WTC11 (cell line): ENCODE data around the gene MICA. TPM values are rescaled to one million over a fixed set of nuclear protein-coding genes. Genes with fewer than 3 reads are reported as not detected.

Experiments
- ATAC-seq: fragments of 200-7000 bp; cut with Tn5 transposase; 2 replicates; pipeline ENCODE4 v1.10.0; 2021; ENCODE audit warnings: mild to moderate bottlenecking, moderate library complexity
- CTCF ChIA-PET: fragments of 300-600 bp; sonication (Branson Sonifier 250); formaldehyde crosslinking; loops from one replicate; lab custom pipeline; 2021; ENCODE audit warnings: antibody characterized with exemption; lab: Charles Lee
- POLR2A ChIA-PET: fragments of 350-600 bp; sonication (Branson Sonifier 250); formaldehyde crosslinking; loops from one replicate; lab custom pipeline; 2021; ENCODE audit warnings: antibody characterized with exemption; lab: Charles Lee
- DNase-seq: peaks from one replicate; pipeline ENCODE4 v3.0.0; 2021; ENCODE audit warnings: low spot score
- H3K27ac Mint-ChIP-seq: 2 replicates; pipeline ENCODE4 v1.8.0; 2021; ENCODE audit warnings: mixed read lengths
- H3K27me3 Mint-ChIP-seq: 2 replicates; pipeline ENCODE4 v1.8.0; 2021; ENCODE audit warnings: low read depth, mild to moderate bottlenecking, moderate library complexity, mixed read lengths
- H3K36me3 Mint-ChIP-seq: 2 replicates; pipeline ENCODE4 v1.8.0; 2021; ENCODE audit warnings: mixed read lengths
- H3K4me1 Mint-ChIP-seq: 2 replicates; pipeline ENCODE4 v1.8.0; 2022; ENCODE audit warnings: mixed read lengths
- H3K4me3 Mint-ChIP-seq: 2 replicates; pipeline ENCODE4 v1.8.0; 2021; ENCODE audit warnings: mild to moderate bottlenecking, moderate library complexity, mixed read lengths
- H3K9me3 Mint-ChIP-seq: 2 replicates; pipeline ENCODE4 v1.8.0; 2021; ENCODE audit warnings: mixed read lengths
- AFF4 ChIP-seq: sonication (generic); formaldehyde crosslinking; IDR thresholded peaks from 2 replicates; pipeline ENCODE4 v1.8.1; 2023; ENCODE audit warnings: mild to moderate bottlenecking, missing genetic modification reagents, borderline replicate concordance
- ARID4B ChIP-seq: sonication (generic); formaldehyde crosslinking; IDR thresholded peaks from 2 replicates; pipeline ENCODE4 v1.8.0; 2023; ENCODE audit warnings: missing genetic modification reagents, mild to moderate bottlenecking, borderline replicate concordance
- CBFB ChIP-seq: sonication (generic); formaldehyde crosslinking; IDR thresholded peaks from 2 replicates; pipeline ENCODE4 v1.8.1; 2022; ENCODE audit warnings: mild to moderate bottlenecking, low read depth, missing genetic modification reagents
- ESRRA ChIP-seq: sonication (generic); formaldehyde crosslinking; IDR thresholded peaks from 2 replicates; pipeline ENCODE4 v1.8.1; 2022; ENCODE audit warnings: mild to moderate bottlenecking, missing genetic modification reagents, borderline replicate concordance
- FOXK1 ChIP-seq: sonication (generic); formaldehyde crosslinking; IDR thresholded peaks from 2 replicates; pipeline ENCODE4 v1.8.0; 2022; ENCODE audit warnings: mild to moderate bottlenecking, moderate library complexity, missing genetic modification reagents
- FOXP1 ChIP-seq: sonication (generic); formaldehyde crosslinking; IDR thresholded peaks from 2 replicates; pipeline ENCODE4 v1.8.0; 2022; ENCODE audit warnings: missing genetic modification reagents, mild to moderate bottlenecking, moderate library complexity, borderline replicate concordance
- FOXP4 ChIP-seq: sonication (generic); formaldehyde crosslinking; IDR thresholded peaks from 2 replicates; pipeline ENCODE4 v1.8.0; 2022; ENCODE audit warnings: mild to moderate bottlenecking, missing genetic modification reagents
- GTF2I ChIP-seq: fragments of 250-450 bp; sonication (Bioruptor Pico); conservative IDR thresholded peaks from 2 replicates; pipeline ENCODE4 v1.4.0; 2021; ENCODE audit warnings: mild to moderate bottlenecking
- IRF2 ChIP-seq: sonication (generic); formaldehyde crosslinking; IDR thresholded peaks from 2 replicates; pipeline ENCODE4 v1.8.0; 2022; ENCODE audit warnings: low read depth, missing genetic modification reagents, borderline replicate concordance
- MLX ChIP-seq: sonication (generic); formaldehyde crosslinking; IDR thresholded peaks from 2 replicates; pipeline ENCODE4 v1.8.1; 2023; ENCODE audit warnings: mild to moderate bottlenecking, missing genetic modification reagents, moderate library complexity
- NR3C1 ChIP-seq: sonication (generic); formaldehyde crosslinking; conservative IDR thresholded peaks from 2 replicates; pipeline ENCODE4 v1.8.1; 2023; ENCODE audit warnings: low read depth, mild to moderate bottlenecking, missing genetic modification reagents
- PRRX2 ChIP-seq: fragments of 250-450 bp; sonication (Bioruptor Pico); IDR thresholded peaks from 2 replicates; pipeline ENCODE4 v1.8.0; 2021; ENCODE audit warnings: mild to moderate bottlenecking
- RELA ChIP-seq: sonication (generic); formaldehyde crosslinking; IDR thresholded peaks from 2 replicates; pipeline ENCODE4 v1.8.1; 2022; ENCODE audit warnings: missing genetic modification reagents, mild to moderate bottlenecking, borderline replicate concordance
- SMAD4 ChIP-seq: sonication (generic); formaldehyde crosslinking; IDR thresholded peaks from 2 replicates; pipeline ENCODE4 v1.8.0; 2022; ENCODE audit warnings: mild to moderate bottlenecking, missing genetic modification reagents
- SOX15 ChIP-seq: fragments of 250-450 bp; sonication (Bioruptor Pico); IDR thresholded peaks from 2 replicates; pipeline ENCODE4 v1.9.0; 2021; ENCODE audit warnings: mild to moderate bottlenecking
- TCF7 ChIP-seq: sonication (generic); formaldehyde crosslinking; IDR thresholded peaks from 2 replicates; pipeline ENCODE4 v1.8.0; 2022; ENCODE audit warnings: mild to moderate bottlenecking, low read depth, missing genetic modification reagents, moderate library complexity
- TEAD1 ChIP-seq: sonication (generic); formaldehyde crosslinking; IDR thresholded peaks from 2 replicates; pipeline ENCODE4 v1.8.0; 2022; ENCODE audit warnings: mild to moderate bottlenecking, missing genetic modification reagents
- TEAD4 ChIP-seq: sonication (generic); formaldehyde crosslinking; IDR thresholded peaks from 2 replicates; pipeline ENCODE4 v1.8.0; 2022; ENCODE audit warnings: mild to moderate bottlenecking, missing genetic modification reagents
- ZBTB43 ChIP-seq: sonication (generic); formaldehyde crosslinking; IDR thresholded peaks from 2 replicates; pipeline ENCODE4 v1.8.1; 2023; ENCODE audit warnings: mild to moderate bottlenecking, missing genetic modification reagents
- ZMAT4 ChIP-seq: fragments of 250-450 bp; sonication (Bioruptor Pico); IDR thresholded peaks from 2 replicates; pipeline ENCODE4 v1.9.0; 2021; ENCODE audit warnings: mild to moderate bottlenecking
- ZNF232 ChIP-seq: sonication (generic); formaldehyde crosslinking; IDR thresholded peaks from 2 replicates; pipeline ENCODE4 v1.8.0; 2022; ENCODE audit warnings: mild to moderate bottlenecking, missing genetic modification reagents
- ZNF423 ChIP-seq: fragments of 250-450 bp; sonication (Bioruptor Pico); IDR thresholded peaks from 2 replicates; pipeline ENCODE4 v2.1.2; 2022; ENCODE audit warnings: mild to moderate bottlenecking, moderate library complexity
- ZSCAN18 ChIP-seq: fragments of 250-450 bp; sonication (Bioruptor Pico); IDR thresholded peaks from 2 replicates; pipeline ENCODE4 v2.1.2; 2022; ENCODE audit warnings: mild to moderate bottlenecking, moderate library complexity
- total RNA-seq: library from RNA; stranded (reverse); gene quantifications from 3 replicates; pipeline ENCODE4 v1.2.3, GENCODE V29; 2021

MICA gene
- total RNA-seq, 1 experiment from 2014 or later = 12.9 TPM

- ATAC-seq (no peak), DNase-seq (no peak)
- CTCF ChIA-PET = interaction anchor here (0.6 to 4.3 kb wide), 4 partner anchors 16 to 190 kb away, joined by 3 to 19 read pairs (median 4); no protein-coding TSS in a partner anchor
- no peak for TF ChIP-seq ZBTB43 (CRISPR knock-in tag)
- no peak for TF ChIP-seq IRF2
- TF ChIP-seq ARID4B (CRISPR knock-in tag) = no peak
- TF ChIP-seq MLX (CRISPR knock-in tag) = no peak
- no peak for TF ChIP-seq TEAD1 (CRISPR knock-in tag)
- TF ChIP-seq NR3C1 (CRISPR knock-in tag) = no peak
- no peak for TF ChIP-seq PRRX2 (CRISPR knock-in tag)
- TF ChIP-seq SMAD4 = no peak
- no peak for TF ChIP-seq FOXP4
- TF ChIP-seq TCF7 (CRISPR knock-in tag) = no peak
- TF ChIP-seq TEAD4 (CRISPR knock-in tag) = no peak
- TF ChIP-seq RELA (CRISPR knock-in tag) = no peak
- no peak for TF ChIP-seq ZNF423 (CRISPR knock-in tag)
- no peak for TF ChIP-seq ZNF232 (CRISPR knock-in tag)
- TF ChIP-seq ZSCAN18 (CRISPR knock-in tag) = no peak
- H3K36me3 Mint-ChIP-seq = no peaks in the 10 kb centered on the region
- no peak overlapping the region for H3K27ac Mint-ChIP-seq
- no peaks in the 10 kb centered on the region; the same call in 1 of the 2 replicates for H3K27me3 Mint-ChIP-seq
- H3K4me1 Mint-ChIP-seq = peaks cover 10% of the 10 kb centered on the region
- POLR2A ChIA-PET = no interaction called here
- no peaks in the 10 kb centered on the region for H3K9me3 Mint-ChIP-seq
- no peak overlapping the region for H3K4me3 Mint-ChIP-seq
Measured at GRCh38 chr6:31383149-31383548, 20.2 kb upstream of the MICA start.

GRCh38 chr6:31385041-31385440 lies 18.4 kb upstream of the MICA start:
- POLR2A ChIA-PET = no interaction called here
- Mint-ChIP-seq H3K9me3 (no peaks in the 10 kb centered on the region), H3K27ac (no peak overlapping the region), H3K4me3 (no peak overlapping the region), H3K4me1 (peaks cover 10% of the 10 kb centered on the region), H3K27me3 (no peaks in the 10 kb centered on the region), H3K36me3 (no peaks in the 10 kb centered on the region)
- DNase-seq (no peak), ATAC-seq (no peak)
- CTCF ChIA-PET = no interaction called here
- TF ChIP-seq TEAD4 (CRISPR knock-in tag) = no peak
- no peak for TF ChIP-seq CBFB (CRISPR knock-in tag)
- TF ChIP-seq TCF7 (CRISPR knock-in tag) = no peak
- TF ChIP-seq SOX15 (CRISPR knock-in tag) = no peak
- TF ChIP-seq GTF2I = no peak
- TF ChIP-seq ESRRA (CRISPR knock-in tag) = no peak
- no peak for TF ChIP-seq NR3C1 (CRISPR knock-in tag)
- TF ChIP-seq FOXK1 (CRISPR knock-in tag) = no peak
- TF ChIP-seq AFF4 (CRISPR knock-in tag) = no peak
- TF ChIP-seq FOXP1 (CRISPR knock-in tag) = no peak
- no peak for TF ChIP-seq ZMAT4 (CRISPR knock-in tag)
